ENCODE measurements around the gene HNRNPA0.

Gene HNRNPA0

DNA sequence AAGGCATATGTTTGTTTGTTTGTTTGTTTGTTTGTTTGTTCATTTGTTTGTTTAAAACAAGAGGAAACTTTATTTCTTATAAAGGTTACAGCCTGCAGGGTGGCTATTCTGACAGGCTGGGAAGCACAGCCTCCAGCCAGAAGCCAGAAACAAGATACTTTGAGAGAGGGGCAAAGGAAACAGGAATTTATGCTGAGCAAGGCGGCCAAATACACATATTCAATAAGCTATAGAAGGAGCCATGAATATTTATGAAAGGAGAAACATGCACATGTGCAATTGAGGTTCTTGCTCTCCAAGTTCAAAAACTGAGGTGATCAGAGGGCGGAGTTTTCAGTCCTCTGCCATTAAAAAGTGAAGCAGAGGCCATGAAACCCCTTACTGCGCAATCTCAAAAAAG, 37.8 kb downstream of the HNRNPA0 start:
- DNase-seq = no peak

DNA sequence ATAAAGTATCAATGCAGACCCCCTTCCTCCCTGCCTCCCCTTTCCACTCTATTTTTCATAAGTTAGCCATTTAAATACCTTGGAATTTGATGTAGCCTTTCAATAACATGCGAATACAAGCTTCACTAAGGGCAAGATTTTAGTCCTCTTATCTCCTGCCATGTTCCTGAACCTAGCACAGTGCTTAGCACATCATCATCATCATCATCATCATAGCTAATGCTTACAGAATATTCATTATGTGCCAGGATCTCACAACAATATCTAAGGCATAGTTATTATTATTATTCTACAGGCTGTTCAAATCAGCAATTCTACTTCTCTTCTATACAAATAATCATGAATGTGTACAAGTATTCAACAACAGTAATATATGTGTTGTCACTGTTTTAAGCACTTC, 38.7 kb downstream of the HNRNPA0 start:
- DNase-seq = no peak

DNA sequence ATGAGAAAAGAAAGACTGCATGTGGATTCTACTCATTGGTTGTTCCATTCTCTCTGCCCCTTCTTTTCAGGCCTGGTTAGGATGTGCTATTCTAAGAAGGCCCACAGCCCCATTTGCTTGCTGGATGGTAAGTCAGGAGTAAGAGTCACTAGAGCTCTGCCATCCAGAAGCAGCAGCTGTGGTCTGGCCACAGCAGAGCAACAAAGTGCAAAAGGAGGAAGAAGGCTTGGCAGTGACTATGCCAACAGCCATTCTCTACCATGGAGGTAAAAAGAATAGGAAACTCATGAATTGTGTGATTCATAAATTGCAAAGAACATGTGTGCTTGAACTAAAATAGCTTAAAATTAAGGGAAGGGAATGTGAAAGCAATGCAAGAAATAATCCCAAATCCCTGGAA, 39.2 kb downstream of the HNRNPA0 start:
- DNase-seq = no peak

DNA sequence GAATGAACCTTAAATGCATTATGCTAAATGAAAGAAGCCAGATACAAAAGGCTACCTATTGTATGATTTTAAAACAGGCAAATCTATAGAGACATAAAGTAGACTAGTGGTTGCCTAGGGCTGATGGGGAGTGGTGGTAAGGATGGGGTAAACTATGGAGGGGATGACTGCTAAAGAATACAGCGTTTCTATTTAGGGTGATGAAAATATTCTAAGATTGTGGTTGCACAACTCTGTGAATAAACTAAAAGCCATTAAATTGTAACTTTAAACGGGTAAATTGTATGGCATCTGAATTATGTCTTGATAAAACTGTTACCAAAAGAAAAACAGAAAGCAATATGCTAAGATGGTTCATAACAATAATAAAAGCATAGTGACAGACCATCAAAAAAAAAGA, 39.7 kb downstream of the HNRNPA0 start:
- no peak for DNase-seq

DNA sequence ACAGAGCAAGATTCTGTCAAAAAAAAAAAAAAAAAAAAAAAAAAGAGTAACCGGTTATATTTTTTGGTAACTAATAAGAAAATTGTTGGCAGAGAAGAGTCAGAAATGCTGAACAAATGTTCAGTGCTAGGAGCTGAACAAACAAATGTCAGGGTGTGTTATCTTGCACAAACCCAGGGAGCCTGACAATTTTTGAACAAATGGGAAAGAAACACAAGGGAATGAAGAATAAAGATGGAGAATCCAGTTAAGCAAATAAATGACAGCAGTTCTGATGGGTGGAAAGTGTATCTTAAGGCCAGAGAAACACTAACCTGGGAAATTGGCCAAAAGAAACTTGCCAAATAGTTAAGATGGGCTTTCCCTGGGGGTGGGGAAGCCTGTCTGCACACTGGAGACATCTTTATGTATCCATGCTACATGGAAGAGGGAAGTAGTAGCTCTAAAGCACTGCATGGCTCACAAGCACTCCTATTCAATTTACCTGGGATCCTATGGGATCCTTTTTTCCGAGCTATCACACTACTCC, 42.0 kb downstream of the HNRNPA0 start:
- DNase-seq = no peak

DNA sequence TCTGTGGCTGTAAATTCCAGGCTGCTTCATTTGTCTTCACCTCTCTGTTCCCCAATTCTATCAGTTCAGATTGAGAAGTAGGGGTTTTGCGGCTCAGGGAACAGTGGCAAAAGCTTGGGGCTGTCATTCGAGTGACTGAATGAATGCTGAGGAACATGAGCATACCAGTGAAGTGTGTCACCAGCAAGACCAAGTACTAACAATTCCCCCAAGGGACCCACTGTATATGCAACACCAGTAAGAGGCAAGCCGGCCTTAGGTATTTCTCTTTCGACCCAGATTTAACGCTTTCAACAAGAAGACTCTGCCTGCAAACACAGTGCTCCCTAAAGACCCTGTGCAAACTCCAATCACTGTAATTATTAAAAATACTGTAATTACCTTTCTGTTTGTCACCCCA, 44.1 kb downstream of the HNRNPA0 start:
- DNase-seq = no peak

DNA sequence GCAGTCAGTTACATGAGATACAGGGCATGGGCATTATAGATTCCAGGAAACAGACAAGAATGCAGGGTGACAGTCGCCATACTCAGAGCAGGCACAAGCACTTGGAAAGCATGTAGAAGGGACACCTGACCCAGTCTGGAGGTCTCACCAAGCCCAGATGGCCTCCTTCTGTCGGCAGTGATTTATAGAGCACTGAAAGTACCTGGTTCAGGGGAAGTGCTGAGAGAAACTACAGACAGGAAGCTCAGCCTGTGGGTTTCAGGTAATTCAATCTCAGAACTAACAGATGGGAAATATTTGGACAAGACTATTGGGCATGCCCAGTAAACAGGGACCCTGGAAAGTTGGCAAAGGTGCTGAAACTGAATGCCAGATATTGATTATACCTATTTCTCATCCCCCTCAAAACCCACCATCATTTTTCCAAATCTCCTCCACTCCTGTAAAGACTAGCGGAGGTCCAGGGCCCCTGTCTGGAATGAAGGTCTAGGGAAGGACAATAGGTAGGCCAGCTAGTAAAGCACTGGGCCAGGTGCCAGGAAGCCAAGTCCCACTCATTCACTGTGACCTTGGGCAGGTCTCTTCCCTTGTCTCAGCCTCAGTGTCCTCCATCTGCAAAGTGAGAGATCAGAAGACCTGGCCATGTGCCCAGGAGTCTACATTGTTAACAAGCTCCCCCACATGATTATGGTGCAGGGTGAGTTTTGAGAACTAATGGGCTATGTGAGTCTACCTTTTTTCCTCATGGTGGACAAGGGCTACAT, 45.2 kb downstream of the HNRNPA0 start:
- no peak for DNase-seq

DNA sequence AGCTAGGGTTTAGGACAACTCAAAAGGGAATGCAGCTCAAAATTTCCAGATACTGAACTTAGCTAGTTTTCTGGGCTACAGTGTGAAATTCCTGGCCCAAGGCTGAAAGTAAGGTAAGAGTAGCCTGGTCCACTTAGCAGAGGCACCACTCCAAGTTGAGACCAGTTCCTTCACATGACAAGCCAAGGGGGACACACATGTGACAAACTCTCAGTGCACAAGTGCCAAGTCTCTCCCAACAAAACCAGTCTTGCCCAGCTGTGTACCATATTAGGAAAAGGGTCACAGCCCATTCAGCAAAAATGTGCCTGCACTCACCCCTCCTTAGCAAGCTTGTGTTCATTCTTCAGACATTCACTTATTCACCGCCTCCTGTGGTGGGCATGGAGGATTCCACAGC, 46.1 kb downstream of the HNRNPA0 start:
- DNase-seq = no peak

DNA sequence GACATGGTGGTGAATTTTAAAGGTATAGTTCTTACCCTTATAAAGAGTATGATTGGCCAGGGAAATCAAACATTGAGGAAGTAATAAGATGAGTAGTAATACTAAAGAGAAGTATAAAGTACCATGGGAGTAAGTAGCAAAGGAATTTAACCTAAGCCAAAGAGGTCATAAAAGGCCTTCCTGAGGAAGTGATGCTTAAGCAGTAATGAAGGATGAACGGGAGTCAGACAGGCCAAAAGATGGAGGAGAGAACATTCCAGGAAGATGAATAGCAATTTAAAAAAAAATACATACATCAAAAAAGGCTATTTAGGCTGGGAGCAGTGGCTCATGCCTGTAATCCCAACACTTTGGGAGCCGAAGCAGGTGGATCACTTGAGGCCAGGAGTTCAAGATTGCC, 47.3 kb downstream of the HNRNPA0 start:
- no peak for DNase-seq

DNA sequence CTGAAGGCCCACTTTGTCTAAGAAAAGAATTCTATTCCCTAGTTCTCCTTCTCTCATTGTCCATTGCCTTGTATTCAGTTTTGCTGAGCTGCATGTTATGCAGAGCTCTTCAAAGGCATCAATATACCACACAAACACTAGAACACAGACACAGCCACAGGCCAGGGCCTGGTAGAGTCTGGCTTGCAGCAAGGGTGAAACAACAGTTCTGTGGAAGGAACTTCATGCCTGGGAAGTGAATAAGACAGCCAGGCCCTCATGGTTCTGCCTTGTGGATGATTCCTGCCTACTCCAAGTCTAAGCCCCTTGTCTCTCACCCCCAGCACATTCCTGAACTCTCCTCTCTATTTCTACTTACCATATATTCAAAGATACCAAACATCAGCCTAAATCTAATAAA, 49.1 kb downstream of the HNRNPA0 start:
- no peak for DNase-seq

DNA sequence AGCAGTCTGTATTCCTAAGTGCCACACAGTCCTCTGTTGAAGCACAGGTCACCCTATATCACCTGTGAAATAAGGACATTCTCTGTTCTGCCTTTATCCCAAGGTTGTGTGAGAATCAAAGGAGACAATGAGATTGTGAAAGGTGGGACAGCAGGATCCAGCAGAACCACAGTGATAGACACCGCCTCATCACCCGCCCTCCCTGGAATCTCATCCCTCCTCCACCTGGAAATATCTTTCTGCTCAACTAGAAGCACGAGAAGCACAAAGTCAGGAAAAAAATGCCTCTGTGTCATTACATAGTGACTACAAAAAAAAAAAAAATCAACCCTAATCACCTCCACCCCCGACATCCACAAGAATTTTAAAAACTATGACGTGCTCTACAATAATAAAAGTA, 50.6 kb downstream of the HNRNPA0 start:
- DNase-seq = no peak

DNA sequence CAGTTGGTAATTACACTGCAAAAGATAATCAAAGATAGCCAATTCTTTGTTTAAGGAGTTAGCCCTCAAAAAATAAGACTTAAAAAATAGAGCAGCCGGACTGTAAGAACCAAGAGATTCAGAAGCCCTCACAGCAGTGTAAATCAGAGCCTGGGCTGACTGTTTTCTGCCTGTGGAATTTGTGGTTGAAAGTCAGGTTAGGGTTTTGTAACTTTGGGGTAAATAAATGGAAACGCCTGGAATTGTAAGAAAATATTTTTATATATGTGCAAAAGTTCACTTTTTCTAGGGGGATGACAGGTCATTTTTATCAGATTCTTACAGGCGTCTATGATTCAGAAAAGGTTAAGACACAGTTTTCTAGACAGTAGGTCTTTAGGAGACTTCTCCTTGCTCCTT, 53.9 kb downstream of the HNRNPA0 start:
- no peak for DNase-seq

DNA sequence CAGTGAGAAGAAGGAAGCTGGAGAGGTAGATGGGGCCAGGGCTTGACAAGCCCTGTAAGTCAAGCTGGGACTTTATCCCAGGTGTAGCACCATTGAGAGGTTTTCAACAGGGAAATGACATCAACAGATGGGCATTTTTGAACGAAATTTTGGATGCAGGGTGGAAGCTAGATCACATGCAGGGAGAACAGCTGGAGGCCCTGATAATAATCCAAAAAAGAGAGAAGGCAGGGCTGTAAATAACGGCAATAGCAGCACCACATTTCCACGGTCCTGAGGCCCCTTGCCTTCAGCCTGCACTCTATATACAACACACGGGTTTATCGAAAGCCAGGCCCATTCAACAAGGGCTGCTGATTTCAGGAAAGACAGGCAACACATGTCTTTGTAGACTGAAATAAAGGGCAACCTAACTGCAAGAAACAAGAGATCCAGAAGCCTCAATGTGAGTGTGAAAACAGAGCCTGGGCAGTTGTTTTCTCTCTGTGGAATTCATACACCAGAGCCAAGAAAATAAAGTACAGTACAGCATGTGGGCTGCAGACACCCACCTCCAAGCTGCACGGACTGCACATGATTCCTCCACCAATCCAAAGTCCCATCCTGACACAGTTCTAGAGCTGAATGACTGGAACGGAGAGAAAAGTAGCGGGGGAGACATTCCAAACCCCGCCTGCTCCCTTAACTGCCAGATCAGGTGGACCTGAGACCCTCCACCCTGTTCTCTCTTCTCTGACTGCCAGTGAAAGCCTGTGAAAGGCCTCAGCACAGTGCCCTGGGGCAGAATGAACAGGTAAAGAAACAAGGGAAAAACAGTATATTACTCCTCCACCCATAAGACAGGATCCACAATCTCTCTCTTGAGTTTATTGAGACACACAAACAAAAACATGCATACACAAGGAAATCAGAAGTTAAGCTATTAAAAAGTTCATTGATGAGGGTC, 54.6 kb downstream of the HNRNPA0 start:
- DNase-seq = no peak

DNA sequence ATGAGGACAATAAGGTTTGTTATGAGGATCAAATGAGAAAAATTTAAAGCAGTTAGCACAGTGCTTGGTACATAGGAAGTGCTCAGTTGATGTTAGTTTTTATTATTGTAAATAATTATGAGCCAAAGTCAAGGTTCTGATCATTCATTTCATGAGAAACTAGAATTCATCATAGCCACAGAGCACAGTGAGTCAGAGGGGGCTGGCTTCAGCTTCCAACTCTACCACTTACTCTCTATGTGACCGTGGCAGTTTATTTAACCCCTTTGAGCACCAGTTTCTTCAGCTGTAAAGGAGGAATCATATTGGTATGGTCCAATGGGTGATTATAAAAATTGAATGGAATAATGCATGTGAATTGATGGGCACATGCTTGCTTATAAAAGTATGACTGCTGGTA, 57.7 kb downstream of the HNRNPA0 start:
- DNase-seq = no peak

DNA sequence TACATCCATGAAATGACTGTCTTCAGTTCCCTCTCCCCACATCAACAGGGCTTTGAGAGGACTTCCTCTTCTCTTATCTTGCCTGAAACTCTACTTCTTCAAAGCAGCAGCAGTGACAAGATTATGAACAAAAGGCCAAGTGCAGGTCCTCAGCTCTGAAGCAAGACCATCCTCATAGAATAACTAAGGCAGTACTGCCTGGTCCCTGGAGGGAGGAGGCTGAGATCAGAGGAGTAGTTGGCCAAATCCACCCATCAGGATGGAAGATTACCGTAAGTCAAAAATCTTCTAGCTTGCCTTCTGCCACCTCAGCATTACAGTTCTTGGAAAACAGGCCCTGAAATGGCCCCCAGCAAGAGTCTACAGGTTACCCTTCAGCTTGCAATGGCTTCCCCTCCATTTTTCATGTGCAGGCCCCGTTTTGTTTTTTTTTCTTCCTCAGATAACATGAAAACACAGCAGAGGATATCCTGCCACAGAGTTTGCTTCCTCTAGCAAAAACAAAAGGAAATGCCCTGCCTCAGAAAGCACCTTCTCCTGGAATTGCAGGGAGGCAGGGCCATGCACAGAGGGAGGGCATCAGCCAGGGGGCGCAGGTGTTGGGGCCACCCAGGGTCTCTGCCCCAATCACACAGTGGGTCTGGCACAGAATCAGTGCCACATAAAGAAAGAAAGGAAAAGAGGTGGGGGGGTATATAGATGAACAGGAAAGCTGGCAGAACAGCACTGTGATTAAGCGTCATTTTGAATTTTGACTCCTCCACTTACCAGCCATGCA, 58.3 kb downstream of the HNRNPA0 start:
- DNase-seq = no peak
